DMS114 treated with DMSO at 0.1 percent for 48 hours (cell line): ENCODE measurements around the gene POU3F4.

Experiments
- DNase-seq: peaks from one replicate; lab custom pipeline; 2025; ENCODE audit not compliant: unreplicated experiment; lab: John Stamatoyannopoulos, UW

The POU3F4 gene

GRCh38 chrX:83508006-83508405 is at the start of gene POU3F4:
POU3F4 (plus strand) TSS chrX:83508290; CDS start chrX:83508325, 35 bp downstream.
- DNase-seq = no peak

GRCh38 chrX:83469551-83469950 is 38.5 kb upstream of the POU3F4 start:
- peak; percentile 30 for DNase-seq

- DNase-seq = no peak
Observed at GRCh38 chrX:83495898-83496297, 12.2 kb upstream of the POU3F4 start.

GRCh38 chrX:83501003-83501402 is 7.1 kb upstream of the POU3F4 start:
- no peak for DNase-seq

- DNase-seq = no peak
Observed at GRCh38 chrX:83501530-83501929, 6.6 kb upstream of the POU3F4 start.

- no peak for DNase-seq
Observed at GRCh38 chrX:83504721-83505479, 3.2 kb upstream of the POU3F4 start.

GRCh38 chrX:83508526-83509253 is 600 bp downstream of the POU3F4 start:
- DNase-seq = no peak

- DNase-seq = no peak
Observed at GRCh38 chrX:83509254-83509801, 1.2 kb downstream of the POU3F4 start.

GRCh38 chrX:83510510-83511062 is 2.5 kb downstream of the POU3F4 start:
- DNase-seq = no peak

GRCh38 chrX:83511208-83511607 is 3.1 kb downstream of the POU3F4 start:
- no peak for DNase-seq

GRCh38 chrX:83512111-83512510 is 4.0 kb downstream of the POU3F4 start:
- DNase-seq = no peak

GRCh38 chrX:83516597-83516996 is 8.5 kb downstream of the POU3F4 start:
- no peak for DNase-seq

- DNase-seq = no peak
Observed at GRCh38 chrX:83521905-83522304, 13.8 kb downstream of the POU3F4 start.

GRCh38 chrX:83529950-83530349 is 21.9 kb downstream of the POU3F4 start:
- no peak for DNase-seq

- DNase-seq = no peak
Observed at GRCh38 chrX:83535417-83536196, 27.5 kb downstream of the POU3F4 start.
